H9 (cell line): ENCODE results near the gene TBC1D22A. TPM values are rescaled to one million over a fixed set of nuclear protein-coding genes. Genes with fewer than 3 reads are reported as not detected.

Experiments used
- DNase-seq: peaks from one replicate; pipeline ENCODE4 v3.0.0-alpha.2; 2017
- H2AFZ ChIP-seq: one replicate; pipeline ENCODE4 v1.6.1; 2013; ENCODE audit warnings: mild to moderate bottlenecking, low read length, control low read depth, moderate library complexity
- H2AK5ac ChIP-seq: 2 replicates; pipeline ENCODE4 v1.6.1; 2013; ENCODE audit warnings: low read length, control low read depth, mixed read lengths; ENCODE audit not compliant: insufficient read length
- H2BK120ac ChIP-seq: one replicate; pipeline ENCODE4 v1.6.1; 2013; ENCODE audit warnings: low read depth, mild to moderate bottlenecking, low read length, control low read depth, inconsistent platforms; ENCODE audit not compliant: poor library complexity, severe bottlenecking
- H2BK12ac ChIP-seq: 2 replicates; pipeline ENCODE4 v1.6.1; 2013; ENCODE audit warnings: low read length, control low read depth, mixed read lengths, low read depth; ENCODE audit not compliant: insufficient read length
- H2BK15ac ChIP-seq: 2 replicates; pipeline ENCODE4 v1.6.1; 2013; ENCODE audit warnings: low read depth, low read length, control low read depth
- H2BK20ac ChIP-seq: one replicate; pipeline ENCODE4 v1.6.1; 2013; ENCODE audit warnings: low read depth, mild to moderate bottlenecking, low read length, control low read depth, inconsistent platforms; ENCODE audit not compliant: poor library complexity, severe bottlenecking
- H2BK5ac ChIP-seq: 2 replicates; pipeline ENCODE4 v1.6.1; 2013; ENCODE audit warnings: low read length, control low read depth, mixed read lengths; ENCODE audit not compliant: insufficient read length
- H3K14ac ChIP-seq: 2 replicates; pipeline ENCODE4 v1.6.1; 2013; ENCODE audit warnings: low read length, control low read depth; ENCODE audit not compliant: insufficient read depth
- H3K18ac ChIP-seq: 2 replicates; pipeline ENCODE4 v1.6.1; 2013; ENCODE audit warnings: low read depth, mild to moderate bottlenecking, mixed read lengths, low read length, control low read depth; ENCODE audit not compliant: insufficient read length
- H3K23ac ChIP-seq: 2 replicates; pipeline ENCODE4 v1.6.1; 2013; ENCODE audit warnings: low read length, control low read depth, mixed read lengths, low read depth; ENCODE audit not compliant: insufficient read length
- H3K23me2 ChIP-seq: 2 replicates; pipeline ENCODE4 v1.6.1; 2013; ENCODE audit warnings: low read depth, mild to moderate bottlenecking, mixed read lengths, low read length, control low read depth; ENCODE audit not compliant: insufficient read length, poor library complexity, severe bottlenecking
- H3K27ac ChIP-seq: 2 replicates; pipeline ENCODE4 v1.5.1; 2013; ENCODE audit warnings: low read length, control low read depth, mixed read lengths, low read depth; ENCODE audit not compliant: insufficient read length
- H3K27me3 ChIP-seq: 2 replicates; pipeline ENCODE4 v1.6.1; 2013; ENCODE audit warnings: low read length, control low read depth, inconsistent platforms; ENCODE audit not compliant: insufficient read depth
- H3K4ac ChIP-seq: 2 replicates; pipeline ENCODE4 v1.6.1; 2013; ENCODE audit warnings: low read depth, mild to moderate bottlenecking, control low read depth, inconsistent platforms, low read length, moderate library complexity
- H3K4me1 ChIP-seq: 2 replicates; pipeline ENCODE4 v1.6.1; 2013; ENCODE audit warnings: low read length, control low read depth, inconsistent platforms; ENCODE audit not compliant: insufficient read depth
- H3K4me2 ChIP-seq: 2 replicates; pipeline ENCODE4 v1.6.1; 2013; ENCODE audit warnings: low read length, control low read depth, mixed read lengths; ENCODE audit not compliant: insufficient read length, insufficient read depth
- H3K56ac ChIP-seq: 2 replicates; pipeline ENCODE4 v1.6.1; 2013; ENCODE audit warnings: low read depth, mild to moderate bottlenecking, mixed read lengths, low read length, control low read depth; ENCODE audit not compliant: insufficient read length
- H3K79me1 ChIP-seq: 2 replicates; pipeline ENCODE4 v1.6.1; 2013; ENCODE audit warnings: low read depth, mild to moderate bottlenecking, moderate library complexity, low read length, control low read depth, inconsistent platforms; ENCODE audit not compliant: insufficient read depth, poor library complexity, severe bottlenecking
- H3K79me2 ChIP-seq: 2 replicates; pipeline ENCODE4 v1.6.1; 2013; ENCODE audit warnings: low read length, control low read depth, inconsistent platforms; ENCODE audit not compliant: insufficient read depth
- H3K9ac ChIP-seq: 2 replicates; pipeline ENCODE4 v1.6.1; 2013; ENCODE audit warnings: low read length, control low read depth, mixed read lengths; ENCODE audit not compliant: insufficient read length; ENCODE audit errors: extremely low read depth
- H3K9me3 ChIP-seq: one replicate; pipeline ENCODE4 v1.6.1; 2013; ENCODE audit warnings: low read depth, low read length, inconsistent platforms; ENCODE audit not compliant: control insufficient read depth
- H3T11ph ChIP-seq: one replicate; pipeline ENCODE4 v1.6.1; 2013; ENCODE audit warnings: mild to moderate bottlenecking, low read length, control low read depth, inconsistent platforms
- H4K20me1 ChIP-seq: one replicate; pipeline ENCODE4 v1.6.1; 2013; ENCODE audit not compliant: control insufficient read depth, insufficient read length, insufficient read depth
- H4K5ac ChIP-seq: 2 replicates; pipeline ENCODE4 v1.6.1; 2013; ENCODE audit warnings: low read depth, mild to moderate bottlenecking, mixed read lengths, low read length, control low read depth; ENCODE audit not compliant: insufficient read length
- H4K8ac ChIP-seq: replicated peaks from 2 replicates; pipeline ENCODE4 v1.6.1; 2013; ENCODE audit warnings: low read length, control low read depth, mixed read lengths, low read depth; ENCODE audit not compliant: insufficient read length
- H4K91ac ChIP-seq: 2 replicates; pipeline ENCODE4 v1.6.1; 2013; ENCODE audit warnings: low read depth, mild to moderate bottlenecking, moderate library complexity, mixed read lengths, low read length, control low read depth; ENCODE audit not compliant: insufficient read length
- H3K27ac Mint-ChIP-seq, 3 experiments: 2 replicates in 2 of 3; 3 replicates in 1 of 3; pipeline ENCODE4 v1.8.0; 2020 to 2021; ENCODE audit warnings: mixed read lengths in 3 of 3, mild to moderate bottlenecking in 1 of 3, moderate library complexity in 1 of 3
- H3K27me3 Mint-ChIP-seq: 2 replicates; pipeline ENCODE4 v1.8.0; 2021; ENCODE audit warnings: low read depth, mild to moderate bottlenecking, moderate library complexity, mixed read lengths
- H3K36me3 Mint-ChIP-seq, 3 experiments: 2 replicates in 2 of 3; 3 replicates in 1 of 3; pipeline ENCODE4 v1.8.0; 2020 to 2021; ENCODE audit warnings: low read depth in 3 of 3, mixed read lengths in 3 of 3; ENCODE audit not compliant: insufficient read depth in 1 of 3
- H3K4me1 Mint-ChIP-seq, 2 experiments: 2 replicates each; pipeline ENCODE4 v1.8.0; 2020; ENCODE audit warnings: mixed read lengths in 2 of 2
- H3K4me3 Mint-ChIP-seq, 2 experiments: 2 replicates in 1 of 2; 3 replicates in 1 of 2; pipeline ENCODE4 v1.8.0; 2020 to 2021; ENCODE audit warnings: mild to moderate bottlenecking in 2 of 2, mixed read lengths in 2 of 2, moderate library complexity in 1 of 2
- H3K9me3 Mint-ChIP-seq, 2 experiments: 2 replicates in 1 of 2; 3 replicates in 1 of 2; pipeline ENCODE4 v1.8.0; 2020; ENCODE audit warnings: mild to moderate bottlenecking in 2 of 2, mixed read lengths in 2 of 2, moderate library complexity in 1 of 2
- CTCF ChIP-seq: fragments of 200-600 bp; sonication (generic); conservative IDR thresholded peaks from 3 replicates; pipeline ENCODE4 v1.8.0; 2021; ENCODE audit warnings: antibody characterized with exemption, mild to moderate bottlenecking
- WGBS: extraction: QIAGEN DNeasy Blood & Tissue Kit; methylation state at CpG from one replicate; pipeline ENCODE4 v1.1.7; 2013; ENCODE audit warnings: missing lambda C conversion rate, low lambda C conversion rate, mixed read lengths; ENCODE audit not compliant: insufficient read length; ENCODE audit errors: extremely low coverage; 5-methylcytosine and 5-hydroxymethylcytosine counted together
- total RNA-seq: library from RNA; stranded (reverse); gene quantifications from 2 replicates; pipeline ENCODE4 v1.2.1, GENCODE V29; 2021

TBC1D22A gene
- total RNA-seq, 1 experiment from 2014 or later, result 20.8 TPM

DNA sequence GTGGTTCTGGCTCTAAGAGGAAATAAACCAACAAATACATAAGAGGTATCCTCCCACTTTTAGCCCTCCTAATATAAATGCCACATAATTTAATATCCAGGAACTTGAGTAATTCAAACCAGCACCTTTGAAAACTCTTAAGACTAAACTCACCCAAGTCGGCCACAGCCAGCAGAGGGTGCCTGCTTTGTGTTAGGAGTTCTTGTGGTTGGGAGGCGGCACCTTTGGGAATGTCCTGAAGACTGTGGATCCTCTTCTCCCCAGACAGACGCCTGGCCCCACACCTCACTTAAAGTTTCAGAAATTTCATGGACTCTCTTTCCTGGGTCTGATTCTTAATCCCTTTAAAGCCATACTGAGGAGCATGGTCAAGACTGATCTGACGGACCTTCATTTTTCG is 169.0 kb downstream of the TBC1D22A start:
- H3K27me3 Mint-ChIP-seq, result no peaks in the 10 kb centered on the region
- Histone ChIP-seq H3T11ph (no peak overlapping the region), H2BK5ac (no peak overlapping the region), H2BK15ac (no peak overlapping the region), H2AK5ac (no peak overlapping the region), H2BK20ac (no peak overlapping the region), H3K9me3 (no peaks in the 10 kb centered on the region), H3K27me3 (no peaks in the 10 kb centered on the region), H3K56ac (no peak overlapping the region), H3K9ac (no peak overlapping the region), H4K5ac (no peak overlapping the region), H3K27ac (no peak overlapping the region), H3K79me2 (no peaks in the 10 kb centered on the region), H2BK120ac (no peak overlapping the region), H4K20me1 (no peaks in the 10 kb centered on the region), H2AFZ (no peak overlapping the region), H3K14ac (no peak overlapping the region), H4K8ac (no peak overlapping the region), H3K4me2 (no peak overlapping the region), H2BK12ac (no peak overlapping the region), H4K91ac (no peak overlapping the region), H3K18ac (no peak overlapping the region), H3K4me1 (no peaks in the 10 kb centered on the region; the same call in 1 of the 2 replicates), H3K79me1 (no peaks in the 10 kb centered on the region), H3K23me2 (no peaks in the 10 kb centered on the region), H3K4ac (no peak overlapping the region), H3K23ac (no peak overlapping the region)
- WGBS, result no CpG with 5 or more reads among the region's 5 CpGs
- no peak for DNase-seq
- H3K27ac Mint-ChIP-seq, result peak overlapping the region in 1 of 3 experiments; percentile 58; a peak in 2 of 7 replicates
- no peaks in the 10 kb centered on the region for H3K9me3 Mint-ChIP-seq
- H3K4me3 Mint-ChIP-seq, result no peak overlapping the region
- H3K36me3 Mint-ChIP-seq, result peaks cover 0 to 3% (median 2%) of the 10 kb centered on the region in 3 experiments; a peak in 2 of 7 replicates
- peaks cover 7 to 22% of the 10 kb centered on the region in 2 experiments for H3K4me1 Mint-ChIP-seq
- peak; percentile 44; the same call in 2 of the 3 replicates for TF ChIP-seq CTCF
